GM18951 (cell line): ENCODE data around the gene VDAC1.

Experiments used
- POLR2A ChIP-seq: IDR thresholded peaks from 4 replicates; pipeline ENCODE4 v1.6.1; 2011; ENCODE audit warnings: mild to moderate bottlenecking; ENCODE audit not compliant: insufficient read length, insufficient read depth; ENCODE audit errors: extremely low read depth
- in situ Hi-C: fragments of 300-500 bp; cut with MboI; formaldehyde crosslinking; loops from one replicate; pipeline ENCODE4 v1.12.0; 2022; ENCODE audit warnings: low sequenced_read_pairs, mixed read lengths, inconsistent platforms; ENCODE audit not compliant: unreplicated experiment

Gene VDAC1

GRCh38 chr5:133934822-133935666 lies 69.7 kb downstream of the VDAC1 start:
- in situ Hi-C loops = loop anchor here (25.0 kb wide), 1 partner anchor 823 kb away; no protein-coding TSS in a partner anchor
- TF ChIP-seq POLR2A = no peak

- no peak for TF ChIP-seq POLR2A
- in situ Hi-C loops = loop anchor here (25.0 kb wide), 1 partner anchor 822 kb away; no protein-coding TSS in a partner anchor
Observed at GRCh38 chr5:133934311-133934710, 70.5 kb downstream of the VDAC1 start.

GRCh38 chr5:133933670-133934295 lies 71.0 kb downstream of the VDAC1 start:
- in situ Hi-C loops = loop anchor here (25.0 kb wide), 1 partner anchor 821 kb away; no protein-coding TSS in a partner anchor
- no peak for TF ChIP-seq POLR2A

GRCh38 chr5:133933169-133933509 lies 71.6 kb downstream of the VDAC1 start:
- in situ Hi-C loops = loop anchor here (25.0 kb wide), 1 partner anchor 821 kb away; no protein-coding TSS in a partner anchor
- TF ChIP-seq POLR2A = no peak

GRCh38 chr5:133932441-133933168 lies 72.2 kb downstream of the VDAC1 start:
- in situ Hi-C loops = loop anchor here (25.0 kb wide), 1 partner anchor 820 kb away; no protein-coding TSS in a partner anchor
- no peak for TF ChIP-seq POLR2A

GRCh38 chr5:133931546-133931945 lies 73.2 kb downstream of the VDAC1 start:
- in situ Hi-C loops = loop anchor here (25.0 kb wide), 1 partner anchor 819 kb away; no protein-coding TSS in a partner anchor
- TF ChIP-seq POLR2A = no peak

GRCh38 chr5:133930813-133931090 lies 74.0 kb downstream of the VDAC1 start:
- no peak for TF ChIP-seq POLR2A
- in situ Hi-C loops = loop anchor here (25.0 kb wide), 1 partner anchor 818 kb away; no protein-coding TSS in a partner anchor

GRCh38 chr5:133930061-133930812 lies 74.5 kb downstream of the VDAC1 start:
- in situ Hi-C loops = loop anchor here (25.0 kb wide), 1 partner anchor 818 kb away; no protein-coding TSS in a partner anchor
- TF ChIP-seq POLR2A = peak; percentile 30

GRCh38 chr5:133928587-133929393 lies 76.0 kb downstream of the VDAC1 start:
- TF ChIP-seq POLR2A = peak; percentile 17
- in situ Hi-C loops = loop anchor here (25.0 kb wide), 1 partner anchor 816 kb away; no protein-coding TSS in a partner anchor

GRCh38 chr5:133927300-133928180 lies 77.2 kb downstream of the VDAC1 start:
- TF ChIP-seq POLR2A = no peak

More at GRCh38 chr5:133927300-133928180, 77.2 kb downstream of the VDAC1 start:
- in situ Hi-C loops = loop anchor here (25.0 kb wide), 1 partner anchor 815 kb away; no protein-coding TSS in a partner anchor
